DND-41 (cell line): ENCODE measurements around the gene RCOR1.

Experiments used
- ATAC-seq: fragments of 200-7000 bp; cut with Tn5 transposase; 3 replicates; pipeline ENCODE4 v1.9.1; 2021; ENCODE audit warnings: low read depth; ENCODE audit not compliant: insufficient read depth
- DNase-seq: peaks from one replicate; pipeline ENCODE4 v3.0.0-alpha.2; 2020
- H2AFZ ChIP-seq: 2 replicates; pipeline ENCODE4 v1.6.0; 2012; ENCODE audit warnings: low read depth, low read length
- H3K27ac ChIP-seq: 2 replicates; pipeline ENCODE4 v1.5.1; 2012; ENCODE audit warnings: low read length, inconsistent platforms
- H3K27me3 ChIP-seq: fragments of 200-600 bp; sonication (generic); 2 replicates; pipeline ENCODE4 v1.6.0; 2012; ENCODE audit warnings: low read length, mild to moderate bottlenecking, inconsistent platforms; ENCODE audit not compliant: insufficient read depth, poor library complexity
- H3K36me3 ChIP-seq: 2 replicates; pipeline ENCODE4 v1.5.1; 2012; ENCODE audit warnings: low read length, inconsistent platforms; ENCODE audit not compliant: insufficient read depth
- H3K4me1 ChIP-seq: 2 replicates; pipeline ENCODE4 v1.5.1; 2012; ENCODE audit warnings: mild to moderate bottlenecking, low read length; ENCODE audit not compliant: insufficient read depth
- H3K4me2 ChIP-seq: 2 replicates; pipeline ENCODE4 v1.6.0; 2012; ENCODE audit warnings: mild to moderate bottlenecking, moderate library complexity, low read length, inconsistent platforms; ENCODE audit not compliant: insufficient read depth
- H3K4me3 ChIP-seq, 2 experiments: fragments of 200-600 bp in 1 of 2; shearing (Covaris generic) in 1 of 2; 2 replicates each; pipeline ENCODE4 v1.5.1; 2012 to 2016; ENCODE audit warnings: inconsistent platforms in 2 of 2, low read length in 2 of 2, mild to moderate bottlenecking in 2 of 2, low read depth in 1 of 2, moderate library complexity in 1 of 2
- H3K79me2 ChIP-seq: 2 replicates; pipeline ENCODE4 v1.6.0; 2012; ENCODE audit warnings: low read length, inconsistent platforms; ENCODE audit not compliant: insufficient read depth
- H3K9ac ChIP-seq: 2 replicates; pipeline ENCODE4 v1.6.0; 2012; ENCODE audit warnings: low read depth, mild to moderate bottlenecking, inconsistent platforms, low read length, moderate library complexity
- H3K9me3 ChIP-seq: 2 replicates; pipeline ENCODE4 v1.5.1; 2012; ENCODE audit warnings: low read length, moderate library complexity, mild to moderate bottlenecking, inconsistent platforms; ENCODE audit not compliant: insufficient read depth, severe bottlenecking
- H4K20me1 ChIP-seq: 2 replicates; pipeline ENCODE4 v1.6.0; 2012; ENCODE audit warnings: low read length; ENCODE audit not compliant: insufficient read depth
- EZH2 ChIP-seq: IDR thresholded peaks from 3 replicates; pipeline ENCODE4 v1.6.1; 2012; ENCODE audit warnings: borderline replicate concordance, low read depth, mild to moderate bottlenecking, moderate library complexity, low read length, inconsistent platforms; ENCODE audit not compliant: severe bottlenecking
- TF ChIP-seq, protein P1 (sequence below): IDR thresholded peaks from 2 replicates; pipeline ENCODE4 v1.5.1; 2012; ENCODE audit warnings: borderline replicate concordance, low read length, moderate library complexity, mild to moderate bottlenecking; ENCODE audit not compliant: poor library complexity, severe bottlenecking; ENCODE audit errors: extremely low read depth

RCOR1 gene

DNA sequence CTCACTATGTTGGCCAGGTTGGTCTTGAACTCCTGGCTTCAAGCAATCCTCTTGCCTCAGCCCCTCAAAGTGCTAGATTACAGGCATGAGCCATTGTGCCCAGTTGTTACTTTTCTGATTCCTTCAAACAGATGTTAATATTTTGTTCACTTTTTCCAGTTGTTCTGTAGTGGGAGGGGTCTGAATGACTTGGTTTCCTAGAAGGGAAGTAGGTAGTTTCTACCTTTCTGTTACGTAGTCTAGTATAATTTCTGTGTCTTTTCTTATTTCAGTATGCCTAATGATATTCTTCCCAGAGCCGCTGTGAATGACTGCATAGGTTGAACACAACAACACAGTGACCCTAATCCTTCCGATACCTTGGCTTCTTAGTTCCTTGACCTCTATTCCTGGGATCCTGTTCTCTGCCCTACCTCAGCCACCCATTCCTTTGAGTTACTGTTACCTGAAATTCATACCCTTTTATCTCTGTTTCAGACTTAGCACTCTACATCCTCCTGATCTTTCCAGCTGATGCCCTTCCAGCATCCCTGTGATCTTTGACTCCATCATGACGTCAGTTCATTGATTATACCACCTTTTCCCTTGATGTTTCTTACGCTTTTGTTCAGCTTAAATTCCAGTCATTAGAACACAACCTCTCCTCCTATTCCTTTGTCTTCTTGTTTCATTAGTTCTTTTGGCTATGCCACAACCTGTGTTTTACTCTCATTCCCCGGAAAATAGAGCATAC, 33.3 kb downstream of the RCOR1 start:
- peaks cover 90% of the 10 kb centered on the region for H3K79me2 ChIP-seq
- no peak overlapping the region for H3K4me3 ChIP-seq
- H4K20me1 ChIP-seq = peaks cover 38% of the 10 kb centered on the region; the same call in 1 of the 2 replicates
- H3K27ac ChIP-seq = no peak overlapping the region
- no peak overlapping the region for H2AFZ ChIP-seq
- H3K9ac ChIP-seq = no peak overlapping the region
- no peaks in the 10 kb centered on the region for H3K4me1 ChIP-seq
- TF ChIP-seq EZH2 = no peak
- TF ChIP-seq, protein P1, sequence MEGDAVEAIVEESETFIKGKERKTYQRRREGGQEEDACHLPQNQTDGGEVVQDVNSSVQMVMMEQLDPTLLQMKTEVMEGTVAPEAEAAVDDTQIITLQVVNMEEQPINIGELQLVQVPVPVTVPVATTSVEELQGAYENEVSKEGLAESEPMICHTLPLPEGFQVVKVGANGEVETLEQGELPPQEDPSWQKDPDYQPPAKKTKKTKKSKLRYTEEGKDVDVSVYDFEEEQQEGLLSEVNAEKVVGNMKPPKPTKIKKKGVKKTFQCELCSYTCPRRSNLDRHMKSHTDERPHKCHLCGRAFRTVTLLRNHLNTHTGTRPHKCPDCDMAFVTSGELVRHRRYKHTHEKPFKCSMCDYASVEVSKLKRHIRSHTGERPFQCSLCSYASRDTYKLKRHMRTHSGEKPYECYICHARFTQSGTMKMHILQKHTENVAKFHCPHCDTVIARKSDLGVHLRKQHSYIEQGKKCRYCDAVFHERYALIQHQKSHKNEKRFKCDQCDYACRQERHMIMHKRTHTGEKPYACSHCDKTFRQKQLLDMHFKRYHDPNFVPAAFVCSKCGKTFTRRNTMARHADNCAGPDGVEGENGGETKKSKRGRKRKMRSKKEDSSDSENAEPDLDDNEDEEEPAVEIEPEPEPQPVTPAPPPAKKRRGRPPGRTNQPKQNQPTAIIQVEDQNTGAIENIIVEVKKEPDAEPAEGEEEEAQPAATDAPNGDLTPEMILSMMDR = no peak
- H3K36me3 ChIP-seq = peaks cover 4% of the 10 kb centered on the region; the same call in 1 of the 2 replicates
- H3K4me2 ChIP-seq = no peak overlapping the region
- no peaks in the 10 kb centered on the region for H3K27me3 ChIP-seq
- ATAC-seq (no peak), DNase-seq (no peak)
- H3K9me3 ChIP-seq = no peaks in the 10 kb centered on the region

DNA sequence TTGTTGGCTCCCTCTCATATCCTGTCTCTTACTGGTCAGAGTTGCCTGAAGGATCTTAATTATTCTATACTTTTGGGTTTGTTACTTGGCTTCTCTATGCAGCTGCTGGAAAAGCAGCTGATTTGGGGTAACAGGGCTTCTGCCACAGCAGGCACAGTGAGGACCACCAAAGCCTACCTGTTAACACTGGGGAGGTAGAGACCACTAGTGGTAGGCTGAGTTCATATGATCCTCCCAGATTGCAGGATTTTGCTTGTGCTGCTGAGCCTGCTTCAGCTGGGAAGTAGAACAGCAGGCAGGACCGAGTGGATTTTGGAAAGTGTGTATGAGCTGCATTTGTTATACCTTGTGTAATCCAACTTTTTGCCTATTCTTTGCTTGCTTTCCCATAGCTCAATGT, 34.1 kb downstream of the RCOR1 start:
- no peaks in the 10 kb centered on the region for H3K9me3 ChIP-seq
- no peak overlapping the region for H3K27ac ChIP-seq
- H3K27me3 ChIP-seq = no peaks in the 10 kb centered on the region
- TF ChIP-seq, protein P1 = no peak
- no peak for TF ChIP-seq EZH2
- no peak overlapping the region for H3K4me3 ChIP-seq
- peaks cover 88% of the 10 kb centered on the region for H3K79me2 ChIP-seq
- peaks cover 38% of the 10 kb centered on the region; the same call in 1 of the 2 replicates for H4K20me1 ChIP-seq
- ATAC-seq (no peak), DNase-seq (no peak)
- H3K4me1 ChIP-seq = no peaks in the 10 kb centered on the region
- H3K9ac ChIP-seq = no peak overlapping the region
- H2AFZ ChIP-seq = no peak overlapping the region
- H3K36me3 ChIP-seq = peaks cover 4% of the 10 kb centered on the region; the same call in 1 of the 2 replicates
- no peak overlapping the region for H3K4me2 ChIP-seq

DNA sequence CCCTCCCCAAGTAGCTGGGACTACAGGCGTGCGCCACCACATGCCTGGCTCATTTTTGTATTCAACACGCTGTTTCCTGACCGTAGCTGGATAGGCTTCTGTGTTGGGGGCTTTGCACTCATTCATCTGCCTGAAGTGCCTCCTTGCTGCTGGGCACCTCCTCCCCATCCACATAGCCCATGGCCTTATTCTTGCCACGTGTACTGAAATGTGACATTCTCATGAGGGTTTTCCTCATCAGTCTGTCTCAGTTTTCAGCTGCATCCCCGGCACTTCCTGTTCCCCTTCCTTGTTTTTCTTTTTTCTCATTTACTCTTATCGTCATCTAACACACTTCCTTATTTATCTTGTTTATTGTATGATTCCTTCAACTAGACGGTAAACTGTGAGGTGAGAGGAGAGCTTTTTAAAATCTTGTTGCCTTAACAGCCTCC, 36.6 kb downstream of the RCOR1 start:
- Histone ChIP-seq H3K27ac (no peak overlapping the region), H3K9me3 (no peaks in the 10 kb centered on the region), H3K27me3 (no peaks in the 10 kb centered on the region), H3K4me2 (no peak overlapping the region), H3K9ac (no peak overlapping the region), H3K36me3 (peaks cover 4% of the 10 kb centered on the region; the same call in 1 of the 2 replicates), H2AFZ (no peak overlapping the region), H3K4me1 (no peaks in the 10 kb centered on the region), H3K79me2 (peaks cover 91% of the 10 kb centered on the region), H4K20me1 (peaks cover 33% of the 10 kb centered on the region), H3K4me3 (no peak overlapping the region)
- DNase-seq = no peak
- no peak for ATAC-seq
- TF ChIP-seq, protein P1 = no peak
